ENCODE results near the gene HCN4.
"Not testable (repeated sequence)": the region's sequence is repeated elsewhere in the genome, so short reads cannot be mapped to it uniquely, and the experiment has no call there.

DNA sequence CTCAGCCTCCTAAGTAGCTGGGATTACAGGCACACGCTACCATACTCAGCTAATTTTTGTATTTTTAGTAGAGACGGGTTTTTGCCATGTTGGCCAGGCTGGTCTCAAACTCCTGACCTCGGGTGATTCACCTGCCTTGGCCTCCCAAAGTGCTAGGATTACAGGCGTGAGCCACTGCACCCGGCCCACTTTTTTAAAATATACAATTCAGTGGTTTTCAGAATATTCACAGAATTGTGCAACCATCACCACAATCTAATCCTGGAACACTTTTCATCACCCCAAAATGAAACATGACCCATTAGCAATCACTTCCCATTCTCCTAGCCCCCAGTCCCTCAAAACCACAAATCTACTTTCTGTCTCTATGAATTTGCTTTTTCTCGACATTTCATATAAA, 31.5 kb upstream of the HCN4 start:
- TF ChIP-seq CTCF (IDR thresholded peaks at IDR 0.05); ZFX (IDR thresholded peaks at IDR 0.05; ENCODE audit: borderline replicate concordance): not testable (repeated sequence)
